ENCODE results near the gene MYOZ3.

DNA sequence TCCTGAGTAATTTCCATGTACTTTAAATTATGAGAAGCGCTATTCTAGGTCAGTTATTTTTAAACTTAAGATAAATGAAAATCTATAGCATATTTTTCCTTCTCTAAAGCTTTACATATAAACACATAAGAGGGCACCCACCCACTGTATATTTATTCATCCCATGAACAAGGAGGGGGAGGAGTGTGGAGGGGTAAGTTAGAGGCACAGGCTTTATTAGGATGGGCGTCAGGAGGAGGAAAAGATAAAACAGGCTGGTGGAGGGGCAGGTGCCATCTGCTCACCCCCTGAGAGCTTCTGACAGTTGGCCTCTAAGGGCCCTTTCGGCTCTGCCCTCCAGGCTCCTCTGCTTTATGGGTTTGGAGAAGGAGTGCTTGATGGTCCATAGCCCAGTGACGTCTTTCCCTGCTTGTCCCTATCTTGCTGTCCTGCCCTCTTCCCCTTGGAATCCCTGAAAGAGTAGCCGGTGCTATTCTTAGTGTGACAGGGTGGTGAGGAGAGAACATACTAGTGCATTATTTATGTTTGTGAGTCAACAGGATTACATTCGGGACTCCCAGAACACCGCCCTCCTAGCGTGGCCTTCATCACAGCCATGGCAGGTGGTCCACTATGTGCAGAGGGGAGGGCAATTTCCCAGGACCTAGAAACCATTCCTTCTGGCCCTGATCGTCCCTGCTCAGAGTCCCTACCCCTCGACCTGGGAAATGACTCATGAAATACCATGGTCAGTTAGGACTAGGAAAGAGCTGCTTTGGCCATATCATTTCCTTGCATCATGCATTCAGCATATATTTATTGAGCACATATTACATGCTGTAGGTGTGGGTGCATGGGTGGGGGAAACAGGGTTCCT, 28.5 kb upstream of the MYOZ3 start:
- no peak; the same call in 1 of the 2 replicates for TF ChIP-seq POLR2AphosphoS5 (IDR thresholded peaks at IDR 0.05; ENCODE audit: low read depth, low read length)
- TF ChIP-seq, protein P1, sequence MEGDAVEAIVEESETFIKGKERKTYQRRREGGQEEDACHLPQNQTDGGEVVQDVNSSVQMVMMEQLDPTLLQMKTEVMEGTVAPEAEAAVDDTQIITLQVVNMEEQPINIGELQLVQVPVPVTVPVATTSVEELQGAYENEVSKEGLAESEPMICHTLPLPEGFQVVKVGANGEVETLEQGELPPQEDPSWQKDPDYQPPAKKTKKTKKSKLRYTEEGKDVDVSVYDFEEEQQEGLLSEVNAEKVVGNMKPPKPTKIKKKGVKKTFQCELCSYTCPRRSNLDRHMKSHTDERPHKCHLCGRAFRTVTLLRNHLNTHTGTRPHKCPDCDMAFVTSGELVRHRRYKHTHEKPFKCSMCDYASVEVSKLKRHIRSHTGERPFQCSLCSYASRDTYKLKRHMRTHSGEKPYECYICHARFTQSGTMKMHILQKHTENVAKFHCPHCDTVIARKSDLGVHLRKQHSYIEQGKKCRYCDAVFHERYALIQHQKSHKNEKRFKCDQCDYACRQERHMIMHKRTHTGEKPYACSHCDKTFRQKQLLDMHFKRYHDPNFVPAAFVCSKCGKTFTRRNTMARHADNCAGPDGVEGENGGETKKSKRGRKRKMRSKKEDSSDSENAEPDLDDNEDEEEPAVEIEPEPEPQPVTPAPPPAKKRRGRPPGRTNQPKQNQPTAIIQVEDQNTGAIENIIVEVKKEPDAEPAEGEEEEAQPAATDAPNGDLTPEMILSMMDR (IDR thresholded peaks at IDR 0.05), result no peak
- TF ChIP-seq SIN3A (IDR thresholded peaks at IDR 0.05; ENCODE audit: borderline replicate concordance, insufficient read depth, low read depth, low read length), result no peak
